ENCODE results near the gene ARFIP1.

ARFIP1 gene

GRCh38 chr4:152937336-152938236, 157.8 kb downstream of the ARFIP1 start:
- DNase-seq (ENCODE audit: insufficient read length, low spot score), result peak; percentile 31
- TF ChIP-seq POLR2A (IDR thresholded peaks at IDR 0.05; ENCODE audit: low read depth, low read length), result 0 out of 2 replicates have a peak, but pooled peaks have one; percentile 25
- FAIRE-seq, result no peak

GRCh38 chr4:152938237-152938947, 158.6 kb downstream of the ARFIP1 start:
- DNase-seq (ENCODE audit: insufficient read length, low spot score), result no peak
- no peak for TF ChIP-seq POLR2A (IDR thresholded peaks at IDR 0.05; ENCODE audit: low read depth, low read length)
- FAIRE-seq, result no peak

GRCh38 chr4:152939621-152940020, 159.9 kb downstream of the ARFIP1 start:
- no peak for FAIRE-seq
- no peak for DNase-seq (ENCODE audit: insufficient read length, low spot score)
- no peak for TF ChIP-seq POLR2A (IDR thresholded peaks at IDR 0.05; ENCODE audit: low read depth, low read length)

- FAIRE-seq, result no peak
- no peak for TF ChIP-seq POLR2A (IDR thresholded peaks at IDR 0.05; ENCODE audit: low read depth, low read length)
- DNase-seq (ENCODE audit: insufficient read length, low spot score), result no peak
Measured at GRCh38 chr4:152940461-152940860, 160.7 kb downstream of the ARFIP1 start.

GRCh38 chr4:152941411-152941810, 161.7 kb downstream of the ARFIP1 start:
- FAIRE-seq, result no peak
- DNase-seq (ENCODE audit: insufficient read length, low spot score), result no peak
- TF ChIP-seq POLR2A (IDR thresholded peaks at IDR 0.05; ENCODE audit: low read depth, low read length), result no peak

- TF ChIP-seq POLR2A (IDR thresholded peaks at IDR 0.05; ENCODE audit: low read depth, low read length), result no peak
- no peak for FAIRE-seq
- DNase-seq (ENCODE audit: insufficient read length, low spot score), result no peak
Measured at GRCh38 chr4:152942346-152942745, 162.6 kb downstream of the ARFIP1 start.

GRCh38 chr4:152943672-152944071, 163.9 kb downstream of the ARFIP1 start:
- DNase-seq (ENCODE audit: insufficient read length, low spot score) (no peak), FAIRE-seq (no peak)
- TF ChIP-seq POLR2A (IDR thresholded peaks at IDR 0.05; ENCODE audit: low read depth, low read length), result no peak

GRCh38 chr4:152944666-152945320, 165.0 kb downstream of the ARFIP1 start:
- TF ChIP-seq POLR2A (IDR thresholded peaks at IDR 0.05; ENCODE audit: low read depth, low read length), result no peak
- FAIRE-seq (no peak), DNase-seq (ENCODE audit: insufficient read length, low spot score) (no peak)

GRCh38 chr4:152945639-152946038, 165.9 kb downstream of the ARFIP1 start:
- no peak for DNase-seq (ENCODE audit: insufficient read length, low spot score)
- no peak for FAIRE-seq
- no peak for TF ChIP-seq POLR2A (IDR thresholded peaks at IDR 0.05; ENCODE audit: low read depth, low read length)

- no peak for TF ChIP-seq POLR2A (IDR thresholded peaks at IDR 0.05; ENCODE audit: low read depth, low read length)
- no peak for DNase-seq (ENCODE audit: insufficient read length, low spot score)
- no peak for FAIRE-seq
Measured at GRCh38 chr4:152946446-152946845, 166.7 kb downstream of the ARFIP1 start.

GRCh38 chr4:152947311-152947710, 167.6 kb downstream of the ARFIP1 start:
- DNase-seq (ENCODE audit: insufficient read length, low spot score), result no peak
- no peak for FAIRE-seq

GRCh38 chr4:152949930-152950329, 170.2 kb downstream of the ARFIP1 start:
- no peak for DNase-seq (ENCODE audit: insufficient read length, low spot score)
- no peak for FAIRE-seq
- TF ChIP-seq POLR2A (IDR thresholded peaks at IDR 0.05; ENCODE audit: low read depth, low read length), result no peak

More at GRCh38 chr4:152947311-152947710, 167.6 kb downstream of the ARFIP1 start:
- no peak for TF ChIP-seq POLR2A (IDR thresholded peaks at IDR 0.05; ENCODE audit: low read depth, low read length)

GRCh38 chr4:152950402-152951274, 170.9 kb downstream of the ARFIP1 start:
- DNase-seq (ENCODE audit: insufficient read length, low spot score), result no peak
- no peak for FAIRE-seq
- no peak for TF ChIP-seq POLR2A (IDR thresholded peaks at IDR 0.05; ENCODE audit: low read depth, low read length)
